HG02763 (cell line): Measurements from ENCODE around the gene PPP5C.
"Not testable (repeated sequence)": the region's sequence is repeated elsewhere in the genome, so short reads cannot be mapped to it uniquely, and the experiment has no call there.

Experiments used
- ATAC-seq: cut with Tn5 transposase; IDR thresholded peaks from one replicate; pipeline ENCODE4 v1.9.1; 2021; ENCODE audit warnings: mild to moderate bottlenecking, moderate library complexity; ENCODE audit not compliant: unreplicated experiment

PPP5C gene

DNA sequence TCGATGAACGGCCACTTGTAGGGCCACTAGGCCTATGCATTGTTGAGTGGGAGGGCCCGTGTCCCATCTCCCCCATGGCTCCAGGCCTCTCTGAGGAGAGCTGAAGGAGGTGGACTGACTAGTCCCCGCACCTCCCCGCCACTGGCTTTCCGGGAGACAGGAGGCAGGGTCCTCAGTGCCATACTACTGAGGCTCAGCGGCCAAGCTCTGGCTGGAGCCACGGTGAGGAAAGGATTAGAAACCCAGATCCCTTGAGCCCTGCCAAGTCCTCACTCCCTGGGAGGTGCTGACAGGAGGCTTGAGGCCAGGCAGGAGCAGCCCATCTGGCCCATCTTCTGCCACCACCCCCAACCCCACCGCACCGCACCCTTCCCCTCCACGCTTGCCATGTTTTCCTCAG, 37.5 kb downstream of the PPP5C start:
- ATAC-seq, result no peak

DNA sequence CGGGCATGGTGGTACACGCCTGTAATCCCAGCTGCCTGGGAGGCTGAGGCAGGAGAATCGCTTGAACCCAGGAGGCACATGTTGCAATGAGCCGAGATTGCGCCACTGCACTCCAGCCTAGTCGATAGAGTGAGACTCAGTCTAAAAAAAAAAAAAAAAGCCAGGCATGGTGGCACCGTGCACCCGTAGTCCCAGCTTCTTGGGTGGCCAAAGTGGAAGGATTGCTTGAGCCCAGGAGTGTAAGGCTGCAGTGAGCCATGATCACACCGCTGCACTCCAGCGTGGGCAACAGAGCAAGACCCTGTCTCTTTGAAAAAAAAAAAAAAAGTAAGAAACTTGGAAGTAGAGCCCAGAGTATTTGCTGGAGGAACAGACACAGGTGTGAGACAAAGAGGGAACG, 38.7 kb downstream of the PPP5C start:
- no peak for ATAC-seq

DNA sequence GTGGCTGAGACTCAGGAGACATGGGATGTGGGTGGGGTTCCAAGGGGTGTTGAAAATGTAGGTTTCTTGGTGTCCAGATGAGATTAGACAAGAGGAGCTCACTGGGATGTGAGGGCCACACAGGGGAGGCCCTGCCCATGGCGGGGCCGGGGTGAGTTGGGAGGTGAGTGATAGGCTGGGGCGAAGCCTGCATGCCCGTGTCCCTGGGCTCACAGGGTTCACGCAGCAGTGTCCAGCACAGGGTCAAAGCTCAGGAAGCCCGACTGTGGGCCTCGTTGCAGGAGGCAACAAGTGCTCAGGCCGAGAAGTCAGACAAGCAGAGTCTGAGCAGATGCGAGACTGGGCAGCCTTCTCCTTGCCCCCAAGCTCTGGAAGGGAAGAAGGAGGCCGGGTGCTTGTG, 39.3 kb downstream of the PPP5C start:
- ATAC-seq, result no peak

DNA sequence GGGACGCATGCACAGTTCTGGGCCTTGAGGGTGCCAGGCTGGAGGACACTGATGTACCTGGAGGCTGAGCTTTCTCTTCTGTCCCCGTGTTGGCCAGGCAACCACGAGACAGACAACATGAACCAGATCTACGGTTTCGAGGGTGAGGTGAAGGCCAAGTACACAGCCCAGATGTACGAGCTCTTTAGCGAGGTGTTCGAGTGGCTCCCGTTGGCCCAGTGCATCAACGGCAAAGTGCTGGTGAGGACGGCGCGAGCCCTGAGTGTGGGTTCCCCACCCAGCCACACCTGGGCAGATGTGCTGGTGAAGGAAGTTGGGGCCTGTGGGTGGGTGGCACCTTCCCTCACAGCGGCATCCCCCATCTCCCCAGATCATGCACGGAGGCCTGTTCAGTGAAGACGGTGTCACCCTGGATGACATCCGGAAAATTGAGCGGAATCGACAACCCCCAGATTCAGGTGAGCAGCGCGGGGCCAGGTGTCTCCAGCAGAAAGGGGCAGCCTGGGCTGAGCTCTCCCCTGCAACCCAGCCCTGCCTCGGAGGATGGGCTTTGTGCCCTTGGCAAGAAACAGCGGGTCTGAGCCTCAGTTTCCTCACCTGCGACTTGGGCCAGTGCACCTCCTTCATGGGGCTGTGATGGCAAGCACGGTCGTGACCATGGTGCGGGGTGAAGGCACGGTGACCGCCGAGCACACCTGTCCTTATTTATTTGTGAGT, 40.3 kb downstream of the PPP5C start:
- no peak for ATAC-seq

DNA sequence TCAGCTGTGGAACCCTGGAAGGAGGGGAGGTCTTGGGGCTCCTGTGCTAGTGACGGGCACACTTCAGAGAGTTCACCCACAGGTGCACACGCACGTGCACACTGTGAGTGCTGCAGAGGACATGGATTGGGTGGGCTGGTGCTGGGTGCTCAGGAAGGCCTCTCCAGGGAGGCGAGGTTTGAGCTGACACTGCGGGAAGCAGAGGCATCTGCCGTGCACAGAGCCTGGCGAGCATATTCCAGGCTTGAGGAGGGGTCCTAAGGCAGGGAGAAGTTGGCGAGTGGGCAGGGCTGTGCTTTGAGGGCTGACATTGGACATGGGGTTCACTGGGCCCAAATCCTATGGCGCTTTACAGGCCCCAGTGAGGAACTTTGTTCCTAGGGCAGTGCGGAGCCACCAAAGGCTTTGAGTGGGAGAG, 40.8 kb downstream of the PPP5C start:
- no peak for ATAC-seq

DNA sequence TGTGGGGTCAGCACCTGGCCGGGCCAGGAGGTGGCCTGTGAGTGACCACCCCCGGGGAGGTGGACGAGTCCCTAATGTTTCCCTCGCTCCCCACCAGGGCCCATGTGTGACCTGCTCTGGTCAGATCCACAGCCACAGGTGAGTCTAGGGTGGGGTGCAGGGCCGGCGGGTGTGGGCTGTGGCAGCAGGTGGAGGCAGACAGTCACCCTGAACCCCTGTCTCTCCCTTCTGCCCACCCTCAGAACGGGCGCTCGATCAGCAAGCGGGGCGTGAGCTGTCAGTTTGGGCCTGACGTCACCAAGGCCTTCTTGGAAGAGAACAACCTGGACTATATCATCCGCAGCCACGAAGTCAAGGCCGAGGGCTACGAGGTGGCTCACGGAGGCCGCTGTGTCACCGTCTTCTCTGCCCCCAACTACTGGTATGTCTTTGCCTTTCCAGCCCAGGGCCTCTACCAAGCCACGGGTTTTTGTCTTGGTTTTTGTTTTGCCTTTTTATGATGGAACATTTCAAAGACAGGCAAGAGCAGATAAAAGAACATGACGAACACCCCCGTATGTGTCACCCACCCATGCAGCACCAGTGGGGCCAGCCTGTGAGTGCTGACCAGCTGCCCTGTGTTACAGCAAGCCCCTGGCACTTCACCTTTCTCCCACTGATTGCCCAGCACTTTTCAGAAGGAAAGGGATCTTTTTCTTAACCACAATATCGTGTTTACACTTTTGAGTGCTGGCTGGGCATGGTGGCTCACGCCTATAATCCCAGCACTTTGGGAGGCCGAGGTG, 41.6 kb downstream of the PPP5C start:
- no peak for ATAC-seq

DNA sequence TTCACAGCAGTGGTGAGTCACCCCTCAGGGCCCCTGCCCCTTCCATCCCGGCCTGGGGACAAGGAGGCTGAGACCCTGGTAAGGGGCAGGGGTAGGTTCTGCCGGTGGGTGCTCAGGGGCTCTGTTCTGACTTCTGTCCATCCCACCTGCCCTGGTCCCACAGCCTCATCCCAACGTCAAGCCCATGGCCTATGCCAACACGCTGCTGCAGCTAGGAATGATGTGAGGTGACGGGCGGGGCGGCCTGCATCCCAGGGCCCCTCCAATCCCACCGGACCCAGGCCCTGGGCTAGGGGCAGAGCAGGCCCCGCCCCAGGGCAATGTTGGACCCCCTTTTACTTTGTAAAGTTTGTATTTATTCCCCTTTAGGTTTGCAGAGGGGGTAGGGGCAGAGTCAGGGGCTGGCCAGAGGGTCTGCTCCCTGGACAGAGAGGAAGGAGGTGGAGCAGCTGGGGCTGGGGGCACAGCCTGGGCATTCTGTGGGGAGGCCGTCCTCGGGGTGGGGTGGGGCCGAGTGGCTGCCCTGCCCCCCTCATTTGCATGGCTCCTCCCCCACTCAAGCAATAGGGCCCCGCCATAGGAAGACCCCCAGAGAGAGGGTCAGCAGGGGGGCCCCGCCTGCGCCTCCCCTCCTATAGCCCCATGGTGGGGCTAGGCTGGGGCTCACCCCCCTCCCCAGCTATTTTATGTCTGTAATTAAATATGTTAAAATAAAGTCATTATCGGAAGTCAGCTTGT, 43.4 kb downstream of the PPP5C start:
- ATAC-seq, result no peak

DNA sequence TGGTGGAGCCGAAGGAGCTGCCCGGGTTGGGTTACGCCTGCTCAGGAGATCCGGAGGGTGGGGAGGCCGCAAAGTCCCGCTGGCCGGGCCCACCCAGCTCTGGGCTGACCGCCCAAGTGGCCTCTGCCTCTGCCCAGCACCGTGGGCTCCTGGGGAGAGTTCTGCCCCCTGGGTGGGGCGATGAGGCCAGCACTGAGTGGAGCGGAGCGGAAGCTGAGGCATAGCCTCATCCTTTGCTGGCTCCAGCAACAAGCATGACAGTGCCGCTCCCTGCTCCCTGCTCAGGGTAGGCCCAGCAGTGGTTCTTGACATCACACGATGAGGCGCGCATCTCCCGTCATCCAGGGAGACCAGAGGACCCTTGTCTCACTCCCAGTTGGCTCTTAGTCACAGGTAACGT, 44.0 kb downstream of the PPP5C start:
- no peak for ATAC-seq

DNA sequence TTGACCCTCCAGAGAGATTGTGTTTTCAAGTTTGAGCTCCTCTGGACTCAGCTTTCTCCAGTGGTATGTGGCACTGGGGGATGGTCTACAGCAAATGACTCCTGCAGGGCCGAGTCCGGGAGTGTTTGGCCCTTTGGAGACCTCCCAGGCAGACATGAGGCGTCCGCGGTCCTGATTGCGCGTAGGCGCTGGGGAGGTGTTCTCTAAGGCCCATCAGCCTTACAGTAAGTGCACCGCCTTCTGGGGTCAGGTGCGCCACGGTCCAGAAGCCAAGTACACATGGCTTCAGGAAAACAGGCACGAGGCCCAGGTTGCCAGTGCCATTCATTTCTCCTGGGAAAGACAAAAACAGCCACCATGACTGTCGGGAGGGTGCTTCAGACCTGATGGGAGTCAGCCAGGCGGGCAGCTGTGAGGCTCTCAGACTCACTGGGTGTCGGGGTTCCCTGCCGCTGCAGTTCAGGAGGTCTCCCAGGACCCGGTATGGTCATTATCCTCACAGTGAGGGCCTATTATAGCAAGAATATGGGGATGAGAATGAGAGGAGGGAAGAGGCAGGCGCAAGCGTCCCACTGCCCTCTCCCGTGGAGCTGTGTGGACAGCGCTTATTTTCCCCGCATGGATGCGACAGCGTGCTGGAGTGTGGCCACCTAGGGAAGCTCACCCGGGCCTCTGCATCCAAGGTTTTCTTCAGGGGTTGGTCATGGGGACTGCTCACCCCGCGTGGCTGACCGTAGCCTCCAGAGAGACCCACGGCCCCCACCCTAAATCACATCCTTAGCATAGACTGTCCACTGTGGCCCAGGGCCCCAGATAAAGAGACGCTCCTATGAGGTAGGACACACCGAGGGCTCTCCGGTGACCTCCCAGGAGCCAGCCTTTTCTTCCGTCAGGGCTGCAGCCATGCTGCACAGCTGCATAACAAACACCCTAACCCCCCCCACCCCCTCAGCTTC, 44.7 kb downstream of the PPP5C start:
- ATAC-seq, result no peak

DNA sequence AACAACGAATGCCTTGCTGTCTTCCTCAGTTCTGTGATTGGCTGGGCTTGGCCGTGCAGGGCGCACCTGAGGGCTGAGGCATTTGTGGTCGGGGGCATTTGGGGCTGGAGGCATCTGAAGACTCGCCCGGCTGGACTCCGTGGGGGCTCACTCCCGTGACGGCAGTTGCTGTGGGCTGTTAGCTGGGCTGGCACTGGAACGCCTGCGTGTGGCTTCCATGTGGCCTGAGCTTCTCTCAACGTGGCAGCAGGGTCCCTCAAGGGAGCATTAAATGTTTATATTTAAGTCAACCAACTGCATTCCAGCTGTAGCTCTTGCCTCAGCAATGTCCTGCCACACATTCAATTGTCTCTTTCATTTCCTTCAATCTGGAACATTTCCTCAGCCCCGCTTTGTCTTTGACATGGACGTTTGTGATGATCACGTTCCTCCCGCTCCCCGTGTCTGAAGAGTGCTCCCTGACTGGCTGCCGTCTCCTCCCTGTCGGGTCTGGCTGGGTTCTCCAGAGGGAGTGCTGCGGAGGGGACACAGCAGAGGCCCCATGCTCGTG, 45.4 kb downstream of the PPP5C start:
- no peak for ATAC-seq

DNA sequence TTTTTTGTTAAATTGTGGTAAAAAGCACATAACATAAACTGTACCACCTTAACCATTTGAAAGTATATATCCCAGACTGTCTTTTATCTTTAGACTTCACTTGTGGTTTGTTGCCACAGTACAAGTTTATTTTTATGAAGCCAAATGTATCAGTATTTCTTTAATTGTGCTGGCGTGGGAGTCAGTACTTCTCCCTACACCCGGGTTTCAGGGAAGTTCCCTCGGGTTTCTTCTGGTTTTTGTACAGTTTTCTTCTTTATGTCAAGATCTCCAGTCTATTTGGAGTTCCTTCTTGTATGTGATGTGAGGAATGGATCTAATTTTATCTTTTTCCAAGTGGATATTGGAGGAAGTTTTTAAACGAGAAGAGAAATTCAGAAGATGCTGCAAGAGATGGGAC, 46.0 kb downstream of the PPP5C start:
- ATAC-seq, result no peak

DNA sequence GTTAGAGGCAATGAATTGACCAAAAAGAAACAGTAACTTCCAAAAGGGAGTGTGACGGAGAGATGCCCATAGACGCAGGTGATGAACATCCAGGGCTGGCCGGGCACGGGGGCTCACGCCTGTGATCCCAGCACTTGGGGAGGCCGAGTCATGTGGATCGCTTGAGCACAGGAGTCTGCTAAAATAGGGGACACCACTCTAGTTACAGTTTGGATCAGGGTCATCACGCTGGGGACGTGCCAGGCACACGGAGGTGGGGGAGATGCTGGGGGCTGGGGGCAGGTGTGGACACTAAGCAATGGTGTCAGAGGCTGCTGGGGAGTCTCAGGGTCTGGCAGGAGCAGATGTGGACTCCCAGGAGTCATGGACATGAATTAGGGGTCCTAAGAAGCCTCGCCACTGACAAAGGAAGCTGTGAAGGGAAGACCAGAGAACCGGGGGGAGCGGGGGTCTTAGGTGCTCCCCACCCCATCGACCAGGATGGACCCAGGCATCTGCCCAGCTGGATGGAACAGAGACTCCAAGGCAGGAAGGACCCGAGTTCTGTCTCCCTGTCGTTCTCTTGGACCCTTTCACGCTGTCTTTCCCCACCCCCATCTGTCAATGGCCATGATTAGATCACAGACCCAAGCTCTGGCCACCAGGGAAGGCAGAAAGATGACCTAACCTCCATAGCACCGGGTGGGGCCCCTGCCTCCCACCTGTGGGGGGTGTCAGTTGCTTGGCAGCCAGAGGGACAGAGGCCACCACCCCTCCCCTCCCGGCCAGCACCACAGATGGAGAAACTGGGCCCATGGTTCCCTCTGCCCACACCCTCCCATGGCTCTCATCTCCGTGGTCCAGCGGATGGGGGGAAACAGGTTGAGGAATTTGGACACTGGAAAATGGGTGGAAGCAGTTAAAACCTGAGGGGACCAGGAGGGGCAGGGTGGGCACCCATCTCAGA, 46.8 kb downstream of the PPP5C start:
- no peak for ATAC-seq

DNA sequence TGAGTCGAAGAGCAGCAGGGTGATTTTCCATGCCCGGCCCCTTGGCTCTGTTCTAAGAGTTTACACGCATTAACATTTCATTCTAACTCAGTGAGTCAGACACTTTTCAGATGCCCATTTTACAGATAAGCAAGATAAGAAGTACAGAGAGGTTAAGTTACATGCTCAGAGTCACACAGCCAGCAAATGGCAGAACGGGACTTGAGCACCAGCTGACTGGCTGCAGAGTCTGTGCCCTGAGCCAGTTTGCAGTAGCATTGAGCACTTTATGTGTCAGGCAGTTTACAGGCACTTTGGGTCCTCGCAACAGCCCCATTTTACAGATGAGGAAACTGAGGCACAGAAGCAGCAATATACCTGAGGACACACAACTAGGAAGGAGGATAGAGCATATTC, 47.5 kb downstream of the PPP5C start:
- no peak for ATAC-seq

DNA sequence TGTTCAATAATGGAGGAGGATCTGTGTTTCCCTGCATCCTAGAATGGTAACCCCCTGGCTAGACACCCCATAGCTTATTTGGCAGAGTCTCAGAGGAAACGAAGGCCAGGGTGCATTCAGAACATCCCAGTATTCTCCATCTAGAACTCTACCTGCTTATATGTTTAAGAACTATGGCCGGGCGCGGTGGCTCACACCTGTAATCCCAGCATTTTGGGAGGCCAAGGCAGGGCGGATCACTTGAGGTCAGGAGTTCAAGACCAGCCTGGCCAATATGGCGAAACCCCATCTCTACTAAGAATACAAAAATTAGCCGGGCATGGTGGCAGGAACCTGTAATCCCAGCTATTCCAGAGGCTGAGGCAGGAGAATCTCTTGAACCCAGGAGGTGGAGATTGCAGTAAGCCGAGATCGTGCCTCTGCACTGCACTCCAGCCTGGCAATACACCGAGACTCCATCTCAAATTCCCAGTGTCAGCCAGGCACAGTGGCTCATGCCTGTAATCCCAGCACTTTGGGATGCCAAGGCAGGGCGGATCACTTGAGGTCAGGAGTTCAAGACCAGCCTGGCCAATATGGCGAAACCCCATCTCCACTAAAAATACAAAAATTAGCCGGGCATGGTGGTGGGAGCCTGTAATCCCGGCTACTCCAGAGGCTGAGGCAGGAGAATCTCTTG, 51.1 kb downstream of the PPP5C start:
- ATAC-seq, result not testable (repeated sequence)

DNA sequence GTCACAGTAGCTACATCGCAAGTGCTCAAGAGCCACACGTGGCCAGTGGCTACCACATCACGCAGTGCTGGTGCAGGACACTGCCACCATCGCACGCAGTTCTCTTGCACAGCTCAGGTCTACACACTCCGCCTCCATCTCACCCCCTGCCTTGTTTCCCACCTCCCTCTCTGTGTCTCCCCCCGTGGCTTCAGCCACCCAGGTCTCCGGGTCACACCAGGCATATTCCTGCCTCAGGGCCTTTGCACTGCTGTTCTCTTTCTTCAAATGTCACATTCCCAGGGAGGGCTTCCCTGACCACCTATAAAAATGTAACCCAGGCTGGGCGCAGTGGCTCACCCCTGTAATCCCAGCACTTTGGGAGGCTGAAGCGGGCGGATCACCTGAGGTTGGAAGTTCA, 55.8 kb downstream of the PPP5C start:
- no peak for ATAC-seq

DNA sequence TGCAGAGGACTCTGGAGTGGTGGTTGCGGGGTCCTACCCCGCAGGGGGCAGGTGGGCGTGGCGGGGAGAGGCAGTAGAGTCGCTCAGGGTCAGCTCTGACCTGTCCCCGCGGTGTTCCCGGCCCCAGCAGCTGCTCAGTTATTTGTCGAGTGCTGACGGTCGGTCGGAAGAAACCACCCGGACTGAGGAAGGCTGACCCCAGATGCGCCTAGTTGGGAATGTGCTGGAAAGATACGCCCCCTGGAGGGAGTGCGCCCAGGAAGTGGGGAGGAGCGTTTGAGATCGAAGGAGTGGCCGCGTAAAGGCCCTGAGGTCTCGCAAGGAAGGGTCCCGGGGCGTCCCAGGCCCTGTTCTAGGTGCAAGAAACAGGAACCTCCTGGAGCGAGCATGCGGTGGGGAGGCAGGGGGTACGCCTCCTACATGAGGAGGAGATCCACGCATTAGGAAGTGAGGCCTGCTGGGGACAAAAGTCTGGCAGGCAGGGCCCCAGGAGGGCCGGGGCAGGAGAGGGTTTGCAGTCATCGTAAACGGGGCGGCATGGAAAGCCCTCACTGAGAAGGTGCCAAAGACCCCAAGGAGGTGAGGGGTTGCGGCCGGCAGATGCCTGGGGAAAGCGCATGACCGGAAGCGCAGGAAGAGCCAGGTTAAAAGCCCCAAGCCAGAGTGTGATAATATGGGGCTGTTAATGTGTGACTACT, 57.3 kb downstream of the PPP5C start:
- ATAC-seq, result no peak

DNA sequence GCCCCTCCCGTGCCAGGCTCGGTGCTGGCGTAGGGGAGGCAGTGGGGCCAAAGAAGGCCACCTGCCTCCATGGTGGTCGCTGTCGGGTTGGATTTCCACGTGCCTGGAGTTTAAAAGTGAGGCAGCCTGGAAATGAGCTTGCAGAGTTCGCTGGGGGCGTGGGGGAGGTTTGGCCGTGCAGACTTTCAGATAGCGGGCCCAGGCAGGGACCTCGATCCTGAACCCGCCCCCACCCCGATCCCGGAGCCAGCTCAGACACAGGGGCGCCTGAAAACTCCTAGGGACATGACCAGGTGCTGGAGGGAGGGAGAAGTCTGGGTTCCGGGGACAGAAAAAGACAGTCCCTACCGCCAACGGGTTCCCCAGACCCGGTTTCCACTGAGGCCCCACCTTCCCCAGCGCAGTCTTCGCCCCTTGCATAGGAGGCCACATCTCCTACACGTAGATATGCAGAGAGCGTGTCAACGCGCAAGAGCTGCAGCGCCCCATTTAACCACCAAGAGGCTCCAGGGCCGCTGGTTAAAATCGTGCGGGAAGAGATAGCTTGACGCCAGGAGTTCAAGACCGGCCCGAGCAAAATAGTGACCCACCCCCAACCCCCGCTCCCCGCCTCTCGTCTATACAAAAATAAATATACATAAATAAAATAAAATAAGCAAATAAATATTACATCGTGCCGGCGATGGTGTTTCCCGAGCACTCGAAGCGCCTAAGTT, 58.0 kb downstream of the PPP5C start:
- no peak for ATAC-seq

DNA sequence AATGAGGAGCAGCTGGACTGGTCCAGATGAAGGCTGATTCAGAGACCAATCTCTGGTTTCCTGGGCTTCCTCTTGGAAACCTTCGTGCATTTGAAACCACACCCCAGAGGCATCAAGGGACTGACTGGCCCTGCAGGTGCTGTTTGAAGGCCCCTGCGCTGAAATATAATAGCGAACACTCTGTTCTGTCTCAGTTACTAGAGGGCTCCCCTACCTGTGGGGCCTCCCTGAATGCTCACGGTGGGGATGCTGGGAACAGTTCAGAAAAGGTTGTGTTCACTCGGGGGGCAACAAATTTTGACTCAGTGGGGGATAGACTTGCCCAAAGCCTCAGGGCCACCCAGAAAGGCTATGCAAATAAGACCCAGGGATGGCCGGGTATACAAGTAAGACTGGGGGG, 60.1 kb downstream of the PPP5C start:
- ATAC-seq, result no peak
